OCI-LY3 (cell line): ENCODE results near the gene FRAS1.
A peak's percentile ranks its signal among the peaks of the same experiment; 100 is the strongest.
"Not testable (repeated sequence)": the region's sequence is repeated elsewhere in the genome, so short reads cannot be mapped to it uniquely, and the experiment has no call there.

Source experiments
- H2AFZ ChIP-seq: fragments of 200-600, 300-600 bp; shearing (Covaris generic); 2 replicates; pipeline ENCODE4 v1.6.0; 2014; ENCODE audit warnings: antibody characterized with exemption, low read depth, low read length
- H3K27ac ChIP-seq: fragments of 200-600, 300-600 bp; sonication (generic); 2 replicates; pipeline ENCODE4 v1.5.1; 2014; ENCODE audit warnings: mild to moderate bottlenecking, low read length, moderate library complexity, mixed read lengths
- H3K27me3 ChIP-seq: fragments of 200-600, 300-600 bp; sonication (generic); 2 replicates; pipeline ENCODE4 v1.6.1; 2014; ENCODE audit warnings: low read depth, low read length, mixed read lengths
- H3K36me3 ChIP-seq: fragments of 200-600, 300-600 bp; sonication (generic); replicated peaks from 2 replicates; pipeline ENCODE3; 2014; ENCODE audit warnings: low read depth, low read length, mixed read lengths
- H3K4me1 ChIP-seq: fragments of 300-600, 200-600 bp; sonication (generic); 2 replicates; pipeline ENCODE4 v1.6.1; 2014; ENCODE audit warnings: low read length, mixed read lengths
- H3K4me2 ChIP-seq: fragments of 200-600, 300-600 bp; sonication (generic); 2 replicates; pipeline ENCODE4 v1.6.1; 2014; ENCODE audit warnings: low read length, mixed read lengths
- H3K4me3 ChIP-seq: fragments of 300-600, 200-600 bp; sonication (generic); 2 replicates; pipeline ENCODE4 v1.5.1; 2014; ENCODE audit warnings: antibody characterized with exemption, mild to moderate bottlenecking, low read length, moderate library complexity
- H3K79me2 ChIP-seq: fragments of 300-600, 200-600 bp; shearing (Covaris generic); 2 replicates; pipeline ENCODE4 v1.6.1; 2014; ENCODE audit warnings: mild to moderate bottlenecking, low read length, mixed read lengths
- H3K9ac ChIP-seq: fragments of 300-600, 200-600 bp; shearing (Covaris generic); 2 replicates; pipeline ENCODE4 v1.6.0; 2014; ENCODE audit warnings: mild to moderate bottlenecking, low read length, moderate library complexity
- H3K9me3 ChIP-seq: fragments of 200-600, 300-600 bp; shearing (Covaris generic); 2 replicates; pipeline ENCODE4 v1.6.1; 2014; ENCODE audit warnings: low read length, mixed read lengths; ENCODE audit not compliant: insufficient read depth
- H4K20me1 ChIP-seq: fragments of 200-600, 300-600 bp; sonication (generic); 2 replicates; pipeline ENCODE4 v1.6.1; 2016; ENCODE audit warnings: low read length, mixed read lengths; ENCODE audit not compliant: insufficient read depth
- CTCF ChIP-seq: fragments of 200-600, 300-600 bp; sonication (generic); IDR thresholded peaks from 2 replicates; pipeline ENCODE4 v1.5.1; 2014; ENCODE audit warnings: antibody characterized with exemption, low read length, low read depth
- EZH2phosphoT487 ChIP-seq: fragments of 200-600 bp; shearing (Covaris generic); IDR thresholded peaks from 2 replicates; pipeline ENCODE4 v1.6.1; 2018; ENCODE audit warnings: antibody characterized with exemption, mixed run types, low read depth

FRAS1 gene

GRCh38 chr4:78171482-78171881, 114.4 kb downstream of the FRAS1 start:
- H4K20me1 ChIP-seq: no peaks in the 10 kb centered on the region
- H3K9me3 ChIP-seq: no peaks in the 10 kb centered on the region
- no peaks in the 10 kb centered on the region for H3K36me3 ChIP-seq
- 0 out of 2 replicates have a peak, but pooled peaks cover 2% of the 10 kb centered on the region for H3K27me3 ChIP-seq
- no peak overlapping the region for H3K9ac ChIP-seq
- H3K27ac ChIP-seq: no peak overlapping the region
- no peaks in the 10 kb centered on the region for H3K79me2 ChIP-seq
- no peak overlapping the region for H2AFZ ChIP-seq
- no peak overlapping the region for H3K4me3 ChIP-seq
- no peaks in the 10 kb centered on the region for H3K4me1 ChIP-seq
- TF ChIP-seq CTCF (0 out of 2 replicates have a peak, but pooled peaks have one; percentile 4), EZH2phosphoT487 (no peak)
- H3K4me2 ChIP-seq: no peak overlapping the region

- no peaks in the 10 kb centered on the region for H3K36me3 ChIP-seq
- no peak overlapping the region for H3K4me3 ChIP-seq
- TF ChIP-seq CTCF (no peak), EZH2phosphoT487 (no peak)
- no peaks in the 10 kb centered on the region for H3K27me3 ChIP-seq
- no peak overlapping the region for H2AFZ ChIP-seq
- H3K4me1 ChIP-seq: no peaks in the 10 kb centered on the region
- H3K9me3 ChIP-seq: no peaks in the 10 kb centered on the region
- H4K20me1 ChIP-seq: no peaks in the 10 kb centered on the region
- no peak overlapping the region for H3K4me2 ChIP-seq
- no peaks in the 10 kb centered on the region for H3K79me2 ChIP-seq
- no peak overlapping the region for H3K27ac ChIP-seq
- H3K9ac ChIP-seq: no peak overlapping the region
Observed at GRCh38 chr4:78174891-78175290, 117.8 kb downstream of the FRAS1 start.

- no peaks in the 10 kb centered on the region for H4K20me1 ChIP-seq
Observed at GRCh38 chr4:78179196-78179595, 122.1 kb downstream of the FRAS1 start.

GRCh38 chr4:78181681-78182234, 124.6 kb downstream of the FRAS1 start:
- not testable (repeated sequence) for H3K4me3 ChIP-seq, H2AFZ ChIP-seq, H3K4me2 ChIP-seq, H3K9me3 ChIP-seq, H4K20me1 ChIP-seq, H3K27me3 ChIP-seq, H3K4me1 ChIP-seq, H3K27ac ChIP-seq, H3K9ac ChIP-seq, H3K79me2 ChIP-seq, H3K36me3 ChIP-seq

More at GRCh38 chr4:78179196-78179595, 122.1 kb downstream of the FRAS1 start:
- no peak overlapping the region for H3K27ac ChIP-seq
- no peaks in the 10 kb centered on the region for H3K79me2 ChIP-seq
- H3K36me3 ChIP-seq: no peaks in the 10 kb centered on the region
- no peak overlapping the region for H3K4me2 ChIP-seq
- H2AFZ ChIP-seq: no peak overlapping the region
- no peak overlapping the region for H3K4me3 ChIP-seq
- TF ChIP-seq EZH2phosphoT487: no peak
- H3K4me1 ChIP-seq: no peaks in the 10 kb centered on the region
- H3K9me3 ChIP-seq: no peaks in the 10 kb centered on the region
- no peak overlapping the region for H3K9ac ChIP-seq
- no peaks in the 10 kb centered on the region for H3K27me3 ChIP-seq

GRCh38 chr4:78184584-78184983, 127.5 kb downstream of the FRAS1 start:
- Histone ChIP-seq H3K9ac (no peak overlapping the region), H3K4me3 (no peak overlapping the region), H3K4me2 (no peak overlapping the region), H2AFZ (no peak overlapping the region), H3K27ac (no peak overlapping the region), H3K27me3 (no peaks in the 10 kb centered on the region), H3K9me3 (no peaks in the 10 kb centered on the region), H3K79me2 (no peaks in the 10 kb centered on the region), H4K20me1 (no peaks in the 10 kb centered on the region), H3K4me1 (no peaks in the 10 kb centered on the region), H3K36me3 (no peaks in the 10 kb centered on the region)
- TF ChIP-seq CTCF (no peak), EZH2phosphoT487 (no peak)
